ENCODE measurements around the gene P2RY2.
A peak's percentile ranks its signal among the peaks of the same experiment; 100 is the strongest.

GRCh38 chr11:73218106-73218829 is at the start of gene P2RY2:
- TF ChIP-seq, protein P1, sequence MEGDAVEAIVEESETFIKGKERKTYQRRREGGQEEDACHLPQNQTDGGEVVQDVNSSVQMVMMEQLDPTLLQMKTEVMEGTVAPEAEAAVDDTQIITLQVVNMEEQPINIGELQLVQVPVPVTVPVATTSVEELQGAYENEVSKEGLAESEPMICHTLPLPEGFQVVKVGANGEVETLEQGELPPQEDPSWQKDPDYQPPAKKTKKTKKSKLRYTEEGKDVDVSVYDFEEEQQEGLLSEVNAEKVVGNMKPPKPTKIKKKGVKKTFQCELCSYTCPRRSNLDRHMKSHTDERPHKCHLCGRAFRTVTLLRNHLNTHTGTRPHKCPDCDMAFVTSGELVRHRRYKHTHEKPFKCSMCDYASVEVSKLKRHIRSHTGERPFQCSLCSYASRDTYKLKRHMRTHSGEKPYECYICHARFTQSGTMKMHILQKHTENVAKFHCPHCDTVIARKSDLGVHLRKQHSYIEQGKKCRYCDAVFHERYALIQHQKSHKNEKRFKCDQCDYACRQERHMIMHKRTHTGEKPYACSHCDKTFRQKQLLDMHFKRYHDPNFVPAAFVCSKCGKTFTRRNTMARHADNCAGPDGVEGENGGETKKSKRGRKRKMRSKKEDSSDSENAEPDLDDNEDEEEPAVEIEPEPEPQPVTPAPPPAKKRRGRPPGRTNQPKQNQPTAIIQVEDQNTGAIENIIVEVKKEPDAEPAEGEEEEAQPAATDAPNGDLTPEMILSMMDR (IDR thresholded peaks at IDR 0.05) = peak; percentile 66
- no peak for TF ChIP-seq EZH2 (IDR thresholded peaks at IDR 0.05; ENCODE audit: borderline replicate concordance, insufficient read depth, low read depth, low read length, poor library complexity, severe bottlenecking)

Data from B cell (primary cell).